ENCODE measurements around the gene MRPS6.

MRPS6 gene

GRCh38 chr21:34181431-34182039, 108.2 kb downstream of the MRPS6 start:
- DNase-seq, result no peak

DNA sequence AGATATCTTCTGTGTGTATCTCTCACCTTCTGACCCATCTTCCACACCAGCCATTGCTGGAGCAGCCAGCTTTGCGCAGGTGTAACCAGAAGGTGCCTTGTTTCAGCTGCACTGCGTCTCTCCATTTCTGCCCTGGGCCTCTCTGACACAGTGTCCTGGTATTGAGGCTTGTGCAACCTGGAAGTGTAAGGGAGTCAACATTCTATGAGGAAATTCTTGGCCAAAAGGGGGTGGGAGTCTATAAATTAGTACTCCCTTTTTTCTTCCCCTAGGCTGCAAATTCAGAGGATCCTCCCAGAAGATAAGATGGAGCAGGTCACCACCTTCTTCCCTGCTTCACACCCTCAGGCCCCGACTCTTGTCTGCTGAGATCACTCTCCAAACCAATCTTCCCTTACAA, 109.1 kb downstream of the MRPS6 start:
- no peak for DNase-seq

DNA sequence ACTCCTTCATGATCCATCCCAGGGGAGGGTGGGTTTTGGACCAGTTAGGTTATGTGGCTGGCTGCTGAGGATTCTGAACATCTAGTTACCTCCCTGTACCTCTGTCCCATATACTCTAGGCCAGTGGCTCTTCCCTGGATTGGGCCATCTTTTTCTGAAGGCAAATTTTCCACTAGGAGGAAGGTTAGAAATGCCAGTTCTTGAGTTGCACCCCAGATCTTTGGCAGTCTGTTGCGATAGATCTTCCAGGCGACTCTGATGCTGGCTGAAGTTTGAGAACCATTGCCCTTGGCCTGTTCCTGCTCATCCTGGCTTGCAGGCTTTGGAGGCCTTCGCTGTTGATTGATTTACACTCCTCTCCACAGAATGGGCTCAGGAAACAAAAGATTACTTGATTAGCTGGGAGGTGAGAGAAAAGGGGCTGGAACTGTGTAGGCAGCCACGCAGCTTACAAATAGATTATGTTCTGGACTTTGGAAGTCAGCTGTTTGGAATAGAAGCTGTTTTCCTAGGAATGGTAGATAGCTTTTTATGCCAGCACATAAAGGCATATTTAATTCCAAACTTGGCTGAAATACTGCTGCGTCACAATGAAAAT, 110.1 kb downstream of the MRPS6 start:
- DNase-seq, result no peak

DNA sequence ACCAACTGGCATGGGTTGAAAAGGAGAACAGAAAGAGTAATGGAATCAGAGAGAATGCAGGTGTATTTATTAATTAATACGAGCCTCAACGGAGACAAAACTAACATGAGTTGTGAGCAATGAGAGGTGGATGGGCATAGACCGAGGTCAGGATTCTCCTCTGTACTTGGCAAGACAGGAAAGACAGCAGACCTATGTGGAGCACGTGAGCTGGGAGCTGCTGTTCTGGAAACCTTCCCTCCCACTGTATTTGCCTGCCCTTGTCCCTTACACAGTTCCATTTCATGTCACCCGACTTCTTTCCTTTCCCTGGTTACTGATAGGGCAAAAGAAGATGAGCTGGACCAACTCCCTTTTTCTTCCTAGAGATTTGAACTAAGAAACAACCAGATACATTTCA, 110.9 kb downstream of the MRPS6 start:
- no peak for DNase-seq

DNA sequence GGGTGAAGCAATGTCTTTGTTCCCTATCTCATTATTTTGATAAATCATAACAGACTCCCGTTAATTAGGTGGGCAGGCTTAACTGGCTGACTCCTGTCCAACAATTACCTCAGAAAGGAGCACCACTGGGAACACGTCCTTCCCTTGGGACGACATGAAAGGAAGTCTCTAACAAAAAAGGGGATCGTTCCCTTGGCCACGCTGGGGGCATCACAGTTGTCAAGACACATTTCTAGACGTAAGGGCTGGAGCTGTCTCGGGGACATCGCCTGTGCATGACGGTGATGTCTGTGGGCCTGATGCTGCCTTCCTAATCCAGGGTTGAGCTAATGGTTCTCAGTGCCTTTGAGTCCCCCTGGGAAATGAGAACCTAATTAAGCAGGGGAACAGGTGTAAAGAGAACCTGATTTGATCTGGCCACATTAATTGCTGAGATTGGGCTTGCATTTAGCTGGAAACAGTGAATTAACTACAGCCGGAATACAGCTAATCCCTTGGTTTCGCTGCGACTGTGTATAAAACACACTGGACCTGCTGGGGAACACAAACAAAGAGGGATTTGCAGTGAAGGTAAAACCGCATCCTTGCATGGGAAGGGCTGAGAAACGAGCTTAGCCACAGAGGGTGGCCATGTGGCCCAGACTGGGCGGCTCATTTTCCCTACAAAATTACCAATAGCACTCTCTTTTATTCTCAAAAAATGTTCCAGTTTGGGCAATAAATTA, 111.8 kb downstream of the MRPS6 start:
- no peak for DNase-seq

DNA sequence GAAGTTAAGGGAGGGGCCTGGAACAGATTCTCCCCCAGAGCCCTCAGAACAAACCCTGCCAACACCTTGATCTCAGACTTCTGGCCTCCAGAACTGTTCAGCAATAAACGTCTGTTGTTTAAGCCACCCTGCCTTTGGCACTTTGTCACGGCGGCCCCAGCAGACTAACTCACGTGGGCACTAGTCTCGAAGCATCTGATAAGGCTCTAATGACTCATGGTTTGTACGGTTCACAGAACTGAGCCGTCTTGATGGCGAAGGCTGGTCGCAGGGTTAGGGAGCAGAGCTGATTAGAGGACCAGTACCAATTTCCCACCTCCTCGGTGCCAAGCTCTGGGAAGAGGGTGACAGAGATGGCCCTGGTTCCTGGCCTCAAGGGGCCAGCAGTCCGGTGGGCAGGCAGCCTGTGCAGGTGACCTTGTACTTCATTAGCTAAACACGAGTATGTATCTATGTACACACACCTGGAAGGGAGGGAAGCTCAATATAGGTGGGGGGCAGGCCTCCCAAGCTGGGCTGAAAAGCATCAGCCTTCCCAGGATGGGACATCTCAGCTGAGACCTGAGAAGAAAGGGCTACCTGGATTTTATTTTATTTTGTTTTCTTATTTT, 112.8 kb downstream of the MRPS6 start:
- DNase-seq, result no peak

DNA sequence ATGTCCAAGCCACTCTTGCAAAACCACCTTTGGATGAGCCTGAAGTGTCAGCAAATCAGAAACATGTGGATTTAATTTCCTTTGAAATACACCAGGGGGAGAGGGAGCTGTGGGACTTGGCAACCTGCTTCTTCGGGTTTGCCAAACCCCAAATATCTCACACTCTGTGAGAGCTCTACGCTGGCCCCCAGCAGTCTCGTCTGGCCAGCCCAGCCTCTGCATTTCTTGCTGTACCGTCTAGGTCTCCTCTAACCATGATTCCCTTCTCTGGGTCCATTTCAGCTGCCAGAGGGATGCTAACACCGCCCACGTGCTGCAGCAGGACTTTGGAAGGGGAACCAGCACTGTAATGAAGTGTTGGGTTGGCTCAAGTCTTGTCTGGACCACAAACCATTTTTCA, 114.6 kb downstream of the MRPS6 start:
- DNase-seq, result no peak

DNA sequence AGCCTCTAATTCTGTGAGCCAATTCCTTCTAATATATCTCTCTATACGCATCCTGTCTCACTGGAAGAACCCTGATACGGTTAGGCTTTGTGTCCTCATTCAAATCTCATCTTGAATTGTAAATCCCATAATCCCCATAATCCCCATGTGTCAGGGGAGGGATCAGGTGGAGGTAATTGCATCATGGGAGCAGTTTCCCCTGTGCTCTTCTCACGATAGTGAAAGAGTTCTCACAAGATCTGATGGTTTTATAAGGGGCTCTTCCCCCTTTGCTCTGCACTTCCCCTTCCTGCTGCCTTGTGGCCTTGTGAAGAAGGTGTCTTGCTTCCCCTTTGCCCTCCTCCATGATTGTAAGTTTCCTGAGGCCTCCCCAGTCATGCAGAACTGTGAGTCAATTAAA, 116.1 kb downstream of the MRPS6 start:
- no peak for DNase-seq

GRCh38 chr21:34190576-34191321, 117.4 kb downstream of the MRPS6 start:
- peak in 1 of 14 donors; percentile 59 for DNase-seq

- no peak for DNase-seq
These were observed 118.5 kb downstream of the MRPS6 start for GRCh38 chr21:34191876-34192275.
